DMS153 treated with DMSO at 0.1 percent for 48 hours (cell line): ENCODE measurements around the gene ATF6.
"Not testable (repeated sequence)": the region's sequence is repeated elsewhere in the genome, so short reads cannot be mapped to it uniquely, and the experiment has no call there.

Experiments used
- DNase-seq: peaks from one replicate; lab custom pipeline; 2025; ENCODE audit not compliant: unreplicated experiment; lab: John Stamatoyannopoulos, UW

ATF6 gene

DNA sequence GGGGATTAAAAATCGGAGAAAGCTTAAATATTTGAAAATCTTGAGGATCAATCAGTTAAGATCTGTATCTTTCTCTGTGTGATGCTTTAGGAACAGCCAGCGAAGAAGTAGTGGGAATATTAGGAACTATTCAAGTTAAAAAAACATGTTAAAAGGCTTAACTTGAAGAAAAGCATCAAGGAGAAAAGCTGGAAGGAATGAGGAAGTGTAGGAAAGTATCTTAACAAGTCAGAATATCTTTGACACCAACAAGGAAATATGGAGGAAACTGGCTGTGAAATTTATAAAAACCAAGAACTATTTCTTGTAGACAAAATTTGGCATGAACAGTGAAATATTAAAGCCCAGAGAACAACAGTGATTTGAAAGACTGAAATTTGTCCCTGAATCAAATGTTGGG lies 60.4 kb downstream of the ATF6 start:
- DNase-seq = no peak

DNA sequence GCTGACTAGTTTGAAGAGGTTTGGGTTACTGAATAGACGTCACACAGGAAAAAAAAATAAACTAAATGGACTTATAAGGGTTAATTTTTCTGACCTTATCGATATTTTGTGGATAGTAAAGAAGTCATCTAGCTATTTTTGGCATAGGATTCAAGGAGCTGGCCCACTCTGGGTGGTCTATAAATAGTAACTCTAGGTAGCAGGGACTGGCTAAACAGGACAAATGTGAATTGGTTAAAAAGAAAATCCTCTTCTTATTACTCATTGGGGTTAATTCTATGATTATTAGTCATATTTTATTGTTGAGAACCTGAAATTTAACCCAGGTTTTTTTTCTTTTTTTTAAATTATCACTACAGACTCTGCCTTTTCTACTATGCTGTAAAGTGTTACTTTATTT lies 61.7 kb downstream of the ATF6 start:
- DNase-seq = no peak

DNA sequence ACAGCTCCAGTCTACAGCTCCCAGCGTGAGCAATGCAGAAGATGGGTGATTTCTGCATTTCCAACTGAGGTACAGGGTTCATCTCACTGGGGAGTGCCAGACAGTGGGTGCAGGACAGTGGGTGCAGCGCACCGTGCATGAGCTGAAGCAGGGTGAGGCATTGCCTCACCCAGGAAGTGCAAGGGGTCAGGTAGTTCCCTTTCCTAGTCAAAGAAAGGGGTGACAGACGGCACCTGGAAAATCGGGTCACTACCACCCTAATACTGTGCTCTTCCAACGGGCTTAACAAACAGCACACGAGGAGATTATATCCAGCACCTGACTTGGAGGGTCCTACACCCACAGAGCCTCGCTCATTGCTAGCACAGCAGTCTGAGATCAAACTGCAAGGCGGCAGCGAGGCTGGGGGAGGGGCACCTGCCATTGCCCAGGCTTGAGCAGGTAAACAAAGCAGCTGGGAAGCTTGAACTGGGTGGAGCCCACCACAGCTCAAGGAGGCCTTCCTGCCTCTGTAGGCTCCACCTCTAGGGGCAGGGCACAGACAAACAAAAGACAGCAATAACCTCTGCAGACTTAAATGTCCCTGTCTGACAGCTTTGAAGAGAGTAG lies 66.3 kb downstream of the ATF6 start:
- not testable (repeated sequence) for DNase-seq

DNA sequence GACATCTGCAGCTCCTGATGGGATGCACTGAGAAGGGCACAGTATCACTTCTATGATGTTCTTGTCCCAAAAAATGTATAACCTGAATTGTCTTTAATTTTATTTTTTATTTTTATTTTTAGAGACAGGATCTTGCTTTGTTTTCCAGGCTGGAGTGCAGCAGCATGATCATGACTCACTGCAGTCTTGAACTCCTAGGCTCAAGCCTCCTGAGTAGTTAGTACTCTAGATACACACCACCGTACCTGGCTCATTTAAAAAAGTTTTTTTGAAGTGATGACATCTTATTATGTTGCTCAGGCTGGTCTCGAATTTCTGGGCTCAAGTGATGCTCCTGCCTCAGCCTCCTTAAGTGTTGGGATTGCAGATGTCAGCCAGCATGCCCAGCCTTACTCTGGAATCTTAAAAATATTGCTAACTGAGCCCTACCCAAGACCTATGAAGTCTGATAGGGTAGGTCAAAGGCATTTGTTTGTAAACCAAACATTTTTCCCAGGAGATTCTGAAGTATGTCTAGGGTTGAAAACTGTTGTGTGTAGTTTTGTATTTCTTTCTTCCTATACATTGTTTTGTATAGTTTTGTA lies 68.9 kb downstream of the ATF6 start:
- no peak for DNase-seq

DNA sequence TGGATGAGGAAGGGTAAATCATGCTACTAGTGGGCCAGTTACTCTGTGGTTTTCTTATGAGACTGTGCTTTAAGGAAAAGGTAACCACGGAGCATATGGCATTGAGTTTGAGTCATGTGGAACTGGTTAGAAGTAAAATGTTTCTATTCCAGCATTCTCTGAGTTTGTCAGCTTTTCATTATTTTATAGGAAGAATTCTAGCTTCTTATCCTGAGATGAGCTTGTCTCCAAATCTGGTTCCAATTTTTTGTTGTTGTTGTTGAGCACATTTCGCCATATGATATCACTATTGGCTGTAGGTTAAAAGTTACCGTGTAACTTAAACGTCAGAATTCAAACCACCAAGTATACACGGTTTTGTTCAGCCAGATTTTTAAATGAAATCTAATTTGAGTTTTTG lies 69.9 kb downstream of the ATF6 start:
- DNase-seq = no peak

DNA sequence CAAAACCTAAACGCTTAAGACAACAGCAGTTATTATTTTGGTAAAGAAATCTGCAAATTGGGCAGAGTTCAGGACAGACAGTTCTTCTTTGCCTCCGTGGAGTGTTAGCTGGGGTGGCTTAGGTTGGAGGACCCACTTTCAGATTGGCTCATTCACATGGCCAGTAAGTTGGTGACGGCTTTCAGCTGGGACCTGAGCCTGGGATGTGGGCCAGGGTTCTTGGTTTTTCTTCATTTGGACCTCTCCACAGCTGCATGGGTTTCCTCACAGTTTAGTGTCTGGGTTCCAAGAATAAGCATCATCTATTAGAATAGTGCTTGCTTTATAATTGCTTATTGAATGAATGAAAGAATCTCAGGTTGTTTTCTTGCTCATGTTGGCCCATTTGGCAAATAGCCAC lies 72.2 kb downstream of the ATF6 start:
- no peak for DNase-seq

DNA sequence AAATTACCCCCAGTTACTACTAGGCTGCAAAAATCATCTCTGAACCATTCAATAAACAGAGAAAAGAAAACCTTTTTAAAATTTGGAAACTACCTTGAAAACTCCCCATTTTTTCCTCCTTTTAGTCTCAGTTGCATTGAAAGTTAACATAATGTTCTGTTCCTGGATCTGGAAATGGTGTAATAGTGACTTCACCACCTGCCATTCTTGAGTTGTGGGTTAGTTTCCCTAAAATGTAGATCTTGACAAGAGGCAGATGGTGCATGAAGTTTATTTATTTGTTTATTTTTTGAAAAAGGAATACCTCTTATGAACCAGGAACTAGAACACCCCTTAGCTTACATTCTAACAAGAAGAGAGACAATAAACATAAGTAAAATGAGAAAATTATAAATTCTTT lies 72.8 kb downstream of the ATF6 start:
- DNase-seq = no peak

DNA sequence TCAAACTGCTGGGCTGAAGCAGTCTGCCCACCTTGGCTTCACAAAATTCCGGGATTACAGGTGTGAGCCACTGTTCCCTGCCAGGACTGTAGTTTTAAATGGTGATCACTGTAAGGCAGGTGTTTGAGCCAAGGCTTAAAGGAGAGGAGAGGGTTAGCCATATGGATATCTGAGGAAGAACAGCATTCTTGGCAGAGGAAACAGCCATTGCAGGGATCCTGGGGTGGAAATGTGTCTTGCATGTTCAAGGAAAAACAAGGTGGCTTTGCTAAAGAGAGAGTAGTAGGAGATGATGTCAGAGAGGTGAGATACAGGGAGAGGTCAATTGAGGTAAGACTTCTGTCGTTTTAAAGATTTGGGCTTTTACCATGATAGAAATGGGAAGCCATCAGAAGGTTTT lies 73.5 kb downstream of the ATF6 start:
- no peak for DNase-seq

DNA sequence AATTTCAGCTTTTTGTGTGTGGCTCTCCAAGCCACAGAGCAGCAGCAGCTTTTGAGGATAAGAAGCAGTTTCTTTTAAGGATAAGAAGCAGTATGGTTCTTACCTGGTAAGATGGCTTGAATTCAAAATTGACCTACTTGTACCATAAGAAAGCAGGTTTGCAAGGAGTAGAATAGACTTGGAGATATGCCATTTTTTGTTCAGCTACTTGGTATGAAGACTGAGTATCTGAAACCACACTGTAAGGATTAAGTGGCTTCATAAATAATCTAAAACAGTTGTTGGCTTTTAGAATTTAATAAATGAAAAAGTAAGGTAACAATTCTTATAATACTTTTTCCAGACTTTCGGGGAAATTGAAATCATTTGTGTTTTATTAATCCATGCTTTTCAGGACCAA lies 74.2 kb downstream of the ATF6 start:
- DNase-seq = no peak

DNA sequence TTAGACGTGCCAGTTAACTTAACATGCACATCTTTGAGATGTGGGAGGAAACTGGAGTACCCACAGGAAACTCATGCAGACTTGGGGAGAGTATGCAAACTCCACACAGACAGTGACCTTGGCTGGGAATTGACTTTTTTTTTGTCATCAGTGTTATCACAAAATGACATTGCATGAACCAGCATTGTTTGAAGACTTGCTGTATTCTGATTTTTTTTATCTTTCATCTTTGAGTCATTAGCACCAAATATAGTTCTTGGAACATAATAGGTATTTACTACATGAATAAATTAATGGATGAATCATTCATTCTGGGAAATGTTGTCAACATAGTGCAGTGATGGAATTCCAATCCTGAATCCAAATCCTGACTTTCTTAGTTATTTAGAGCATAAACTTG lies 77.0 kb downstream of the ATF6 start:
- DNase-seq = no peak

DNA sequence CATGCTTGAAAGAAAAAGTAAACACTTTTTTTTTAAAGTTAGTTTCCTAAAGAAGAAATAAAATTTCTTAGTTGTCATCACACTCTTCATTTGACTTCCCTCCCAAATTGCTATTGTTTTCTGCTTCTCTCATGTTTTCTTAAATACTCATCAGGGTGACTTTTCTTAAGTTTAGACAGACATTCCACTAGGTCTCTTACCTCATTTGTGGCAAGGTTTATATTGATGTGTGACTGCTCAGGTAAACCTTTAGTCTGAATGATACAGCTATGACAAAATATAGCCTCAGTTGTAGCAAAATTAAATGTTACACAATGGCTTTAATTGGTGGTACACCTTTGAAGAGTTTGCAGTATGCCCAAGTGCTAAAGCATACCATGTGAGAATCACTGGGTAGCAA lies 78.6 kb downstream of the ATF6 start:
- no peak for DNase-seq

DNA sequence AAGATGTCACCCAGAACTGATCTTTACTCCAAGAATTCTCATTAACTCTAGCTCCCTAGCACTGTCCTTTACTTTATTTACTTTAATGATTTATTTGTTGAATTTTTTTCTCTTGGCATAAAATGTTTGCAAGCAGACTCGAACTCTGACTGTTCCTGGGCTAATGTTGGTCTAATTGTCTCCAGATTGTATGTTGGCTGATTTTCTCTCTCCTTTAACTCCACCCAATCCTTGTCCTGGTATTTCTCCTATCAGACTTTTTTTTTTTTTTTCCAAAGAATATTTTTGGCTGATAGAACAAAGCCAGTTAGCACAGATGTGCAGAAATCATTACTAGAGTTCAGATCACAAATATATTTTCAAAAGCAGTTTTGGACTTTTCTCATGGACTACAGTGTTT lies 82.6 kb downstream of the ATF6 start:
- no peak for DNase-seq

DNA sequence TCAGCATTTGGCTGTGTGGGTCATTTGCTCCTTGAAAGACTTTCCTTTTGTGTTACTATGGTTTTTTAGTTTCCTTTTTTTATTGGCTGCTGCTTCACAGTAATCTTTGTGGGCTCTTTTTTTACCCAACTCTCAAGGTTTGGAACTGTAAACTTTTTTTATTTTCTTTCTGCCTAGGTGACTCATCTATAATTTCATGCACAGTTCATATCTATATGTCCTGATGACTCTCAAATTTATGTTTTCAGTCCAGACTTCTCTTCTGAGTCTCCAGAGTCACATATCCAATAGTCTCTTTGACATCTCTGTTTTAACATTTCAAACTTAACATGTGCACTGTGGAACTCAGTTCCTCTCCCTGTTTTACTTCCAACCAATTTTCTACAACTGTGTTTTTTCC lies 83.4 kb downstream of the ATF6 start:
- DNase-seq = no peak

DNA sequence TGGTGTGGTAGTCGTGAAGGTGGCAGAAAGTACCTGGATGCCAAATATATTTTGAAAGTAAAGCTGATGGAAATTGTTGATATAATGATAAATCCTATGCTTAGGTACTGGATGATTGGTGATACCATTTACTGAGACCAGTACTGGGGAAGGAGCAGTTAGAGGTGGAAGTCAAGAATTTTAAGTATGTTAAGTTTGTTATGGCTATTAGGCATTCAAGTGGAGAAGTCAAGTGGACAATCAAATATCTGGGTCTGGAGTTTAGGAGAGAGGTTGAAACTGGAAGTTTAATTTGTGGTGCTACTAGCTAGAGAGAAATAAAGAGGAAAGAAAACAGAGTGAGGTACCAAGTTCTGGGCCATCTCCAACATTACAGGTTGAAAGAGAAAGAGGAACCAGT lies 89.1 kb downstream of the ATF6 start:
- DNase-seq = no peak

DNA sequence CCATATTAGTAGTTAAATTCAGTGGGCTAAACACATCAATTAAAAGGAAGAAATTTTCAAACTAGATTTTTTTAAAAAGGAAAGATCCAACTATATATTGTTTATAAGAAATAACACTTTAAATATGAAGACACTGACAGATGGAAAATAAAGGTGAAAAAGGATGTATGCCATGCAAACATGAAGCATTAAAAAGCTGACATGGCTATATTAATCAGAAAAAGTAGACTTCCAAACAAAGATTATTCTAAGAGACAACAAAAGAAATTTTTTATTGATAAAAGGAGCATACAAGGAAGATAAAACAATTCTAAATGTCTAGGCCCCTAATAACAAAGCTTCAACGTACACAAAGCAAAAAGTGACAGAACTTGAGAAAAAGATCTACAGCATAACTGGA lies 92.2 kb downstream of the ATF6 start:
- no peak for DNase-seq

DNA sequence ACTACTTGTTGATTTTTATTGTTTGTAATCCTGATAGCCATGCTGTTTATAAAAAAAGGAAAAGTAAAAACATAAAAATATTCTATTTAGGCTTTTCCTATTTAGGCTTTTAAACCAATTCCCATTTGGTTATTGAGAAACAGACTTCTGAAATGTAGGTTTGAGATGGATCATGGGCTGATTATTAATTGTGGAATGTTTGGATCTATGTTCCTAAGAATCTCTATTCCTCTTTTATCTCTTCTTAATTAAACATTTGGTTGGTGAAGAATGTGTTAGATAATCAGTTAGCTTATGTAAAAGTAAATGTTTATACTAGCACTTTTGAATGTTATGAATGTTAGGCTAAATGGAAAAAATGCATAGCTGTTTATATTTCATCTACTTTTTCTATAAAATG lies 97.4 kb downstream of the ATF6 start:
- DNase-seq = no peak

DNA sequence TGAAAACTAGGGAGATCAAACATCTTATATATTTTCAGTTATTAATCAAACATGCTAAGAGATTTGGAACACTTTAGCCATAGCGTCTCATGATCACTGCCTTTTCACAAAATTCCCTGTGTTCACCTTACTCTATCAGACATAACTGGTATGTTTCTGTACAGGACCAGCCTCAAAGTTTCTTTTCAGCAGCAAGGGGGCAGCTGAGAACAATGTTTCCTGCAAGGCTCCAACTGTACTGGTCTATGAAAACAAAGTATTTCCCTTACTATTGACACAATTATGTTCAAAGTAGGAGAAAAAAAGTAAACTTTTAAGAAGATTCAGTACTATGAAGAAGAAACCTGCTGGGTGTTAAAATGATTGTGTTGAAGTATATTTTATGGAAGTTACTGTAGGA lies 98.5 kb downstream of the ATF6 start:
- DNase-seq = no peak

DNA sequence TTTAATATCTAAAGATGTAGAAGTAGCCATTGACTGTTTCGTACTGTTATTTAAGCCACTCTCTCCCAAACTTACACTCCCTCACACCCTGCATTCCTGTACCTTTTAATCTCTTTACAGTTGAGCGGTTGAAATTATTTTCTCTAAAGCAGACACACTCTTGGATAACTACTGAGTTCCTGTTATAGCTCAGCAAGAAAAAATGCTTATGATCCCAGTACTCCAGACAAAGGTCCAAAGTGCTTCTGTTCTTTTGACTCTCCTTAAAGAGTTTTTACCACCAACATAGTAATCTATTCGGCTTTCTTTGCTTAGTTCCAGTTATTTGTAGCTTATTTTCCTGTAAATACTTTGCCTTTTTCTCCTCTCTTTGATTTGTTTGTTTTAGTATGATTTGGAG lies 100.1 kb downstream of the ATF6 start:
- DNase-seq = no peak

DNA sequence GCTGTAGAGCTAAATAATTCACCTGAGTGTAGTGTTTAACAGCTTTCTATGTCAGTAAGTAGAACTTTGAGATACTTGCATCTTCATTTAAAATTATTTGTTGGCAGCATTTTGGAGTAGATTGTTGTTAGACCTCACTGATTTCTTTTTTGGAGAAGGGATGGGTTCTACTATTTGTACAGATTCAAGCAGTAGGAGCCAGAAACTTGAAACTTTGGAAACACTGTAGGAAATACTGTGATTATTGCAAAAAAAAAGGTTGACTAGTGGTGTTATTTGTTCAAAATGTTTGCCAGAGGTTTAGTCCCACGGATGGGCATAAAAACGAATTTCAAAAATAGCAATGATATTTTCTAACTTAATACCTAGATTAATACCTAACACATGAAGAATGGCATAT lies 102.7 kb downstream of the ATF6 start:
- DNase-seq = no peak

DNA sequence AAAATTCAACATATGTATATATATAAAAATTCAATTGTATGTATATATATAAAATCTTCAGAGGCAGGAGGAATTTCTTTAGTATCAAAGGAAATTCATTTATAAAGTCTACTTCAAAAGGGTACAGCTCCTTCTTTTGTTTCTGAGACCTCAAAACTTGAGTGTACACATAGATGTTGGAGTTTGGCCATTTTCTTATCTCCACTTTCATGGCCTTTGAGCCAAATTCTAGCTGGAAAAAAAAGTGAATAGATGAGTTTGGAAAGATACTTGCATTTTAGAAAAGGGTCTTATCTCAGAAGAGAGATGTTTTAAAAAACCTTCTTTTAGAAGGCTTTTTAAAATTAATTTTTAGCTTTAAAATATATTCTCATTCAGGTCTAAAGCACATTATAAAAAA lies 103.2 kb downstream of the ATF6 start:
- no peak for DNase-seq

DNA sequence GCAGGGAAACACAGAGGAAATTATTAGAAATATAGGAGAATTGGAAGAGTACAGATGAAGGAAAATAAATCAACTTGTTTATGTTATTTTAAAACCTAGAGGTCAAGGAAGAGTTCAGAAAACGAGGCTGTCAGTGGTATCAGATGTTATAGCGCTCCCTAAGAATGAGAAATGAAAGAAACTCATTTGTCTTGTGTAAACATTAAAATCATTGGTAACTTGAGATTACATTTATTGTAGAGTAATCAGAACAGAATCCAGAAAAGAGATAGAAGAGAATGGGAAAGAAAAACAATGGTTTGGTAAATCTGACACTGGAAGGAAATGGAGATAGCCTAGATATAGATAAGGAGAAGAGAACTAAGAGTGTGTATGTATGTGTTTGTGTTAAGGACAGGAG lies 106.4 kb downstream of the ATF6 start:
- no peak for DNase-seq

DNA sequence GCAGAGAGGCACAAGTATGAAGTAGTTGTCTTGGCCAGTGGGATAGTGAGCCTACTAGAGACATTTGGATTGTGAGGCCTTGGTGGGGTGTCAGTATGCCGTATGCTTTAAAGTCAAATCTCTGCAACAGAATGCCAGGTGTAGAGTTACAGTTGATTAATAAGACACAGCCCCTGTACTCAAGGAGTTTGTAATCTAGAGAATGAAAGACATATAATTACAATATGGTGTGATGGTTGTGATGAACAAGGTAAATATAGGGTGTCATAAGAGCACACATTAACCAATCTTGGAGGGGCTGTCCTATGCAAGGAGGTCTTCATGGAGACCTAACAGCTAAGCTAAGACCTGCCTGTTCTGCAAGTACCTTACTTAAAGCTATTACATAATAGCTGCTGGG lies 113.1 kb downstream of the ATF6 start:
- DNase-seq = no peak

DNA sequence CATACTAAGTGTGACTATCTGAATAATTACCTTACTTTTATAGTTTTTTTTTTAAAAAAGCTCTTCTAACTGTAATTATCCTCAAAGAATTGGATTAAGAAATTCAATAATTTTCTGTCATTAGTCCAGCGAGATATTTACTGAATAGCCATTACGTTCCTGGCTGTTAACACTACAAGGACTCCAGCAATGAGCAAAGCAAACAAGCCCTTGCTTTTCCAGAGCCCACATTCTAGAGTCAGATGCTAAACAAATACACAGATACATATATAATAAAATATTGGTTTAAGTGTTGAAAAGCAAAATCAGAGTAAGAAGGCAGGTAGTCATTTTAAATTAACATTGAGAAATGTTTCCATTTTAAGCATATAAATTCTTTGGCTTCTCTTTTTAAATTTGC lies 118.4 kb downstream of the ATF6 start:
- DNase-seq = peak; percentile 39

DNA sequence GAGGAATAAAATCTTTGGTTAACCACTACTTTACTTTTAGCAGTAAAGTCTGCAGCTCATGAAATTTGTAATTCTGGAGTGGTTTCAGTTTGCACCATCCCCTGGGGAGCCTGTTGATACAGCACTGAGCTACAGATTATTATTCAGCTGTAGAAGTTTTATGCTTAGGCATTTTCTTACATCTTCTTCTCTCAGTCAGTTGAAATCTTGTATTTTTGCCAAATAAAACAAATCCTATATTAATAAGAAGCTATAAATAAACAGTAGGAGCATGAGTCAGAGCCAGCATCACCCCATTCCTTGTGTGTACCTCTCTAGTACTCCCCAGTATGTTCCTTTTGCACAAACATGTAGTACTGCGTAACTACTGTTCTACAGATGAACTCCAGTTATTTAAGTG lies 118.9 kb downstream of the ATF6 start:
- DNase-seq = no peak
